Jurkat, Clone E6-1 (cell line): Measurements from ENCODE around the gene NOP58.
"Not testable (repeated sequence)": the region's sequence is repeated elsewhere in the genome, so short reads cannot be mapped to it uniquely, and the experiment has no call there.

Experiments
- DNase-seq: peaks from one replicate; pipeline ENCODE4 v3.0.0-alpha.2; 2011; ENCODE audit warnings: low read depth, low spot score
- H3K4me3 ChIP-seq: 2 replicates; pipeline ENCODE4 v1.5.1; 2011; ENCODE audit warnings: mild to moderate bottlenecking, low read length, control low read depth, moderate library complexity

NOP58 gene

DNA sequence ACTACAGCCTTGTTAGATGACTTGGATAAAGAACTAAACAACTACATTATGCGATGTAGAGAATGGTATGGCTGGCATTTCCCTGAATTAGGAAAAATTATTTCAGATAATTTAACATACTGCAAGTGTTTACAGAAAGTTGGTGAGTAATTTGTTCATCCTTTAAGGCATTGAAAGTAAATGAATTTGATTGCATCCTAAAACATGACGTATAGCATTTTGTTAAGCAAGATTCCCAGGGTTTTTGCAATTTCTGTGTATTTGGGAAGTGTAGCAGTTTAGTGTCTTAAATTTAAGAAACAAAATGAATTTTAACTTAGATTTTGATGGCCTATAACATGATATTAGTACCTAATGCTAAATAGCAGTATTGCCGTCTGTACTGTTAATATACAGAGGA lies 24.8 kb downstream of the NOP58 start:
- H3K4me3 ChIP-seq, result no peak overlapping the region
- DNase-seq, result no peak

DNA sequence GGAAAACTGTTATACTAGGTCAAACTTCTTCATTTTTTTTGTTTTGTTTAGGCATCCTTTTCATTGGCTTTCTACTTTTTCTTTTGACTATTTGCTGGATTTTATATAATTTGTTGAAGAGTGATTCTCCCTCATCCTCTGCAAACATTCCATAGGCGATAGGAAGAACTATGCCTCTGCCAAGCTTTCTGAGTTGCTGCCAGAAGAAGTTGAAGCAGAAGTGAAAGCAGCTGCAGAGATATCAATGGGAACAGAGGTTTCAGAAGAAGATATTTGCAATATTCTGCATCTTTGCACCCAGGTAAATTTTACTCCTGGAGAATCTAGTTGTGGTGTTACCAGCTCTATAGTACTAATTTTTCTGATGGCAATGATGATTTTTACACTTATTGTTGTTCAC lies 25.4 kb downstream of the NOP58 start:
- no peak overlapping the region for H3K4me3 ChIP-seq
- DNase-seq, result no peak

DNA sequence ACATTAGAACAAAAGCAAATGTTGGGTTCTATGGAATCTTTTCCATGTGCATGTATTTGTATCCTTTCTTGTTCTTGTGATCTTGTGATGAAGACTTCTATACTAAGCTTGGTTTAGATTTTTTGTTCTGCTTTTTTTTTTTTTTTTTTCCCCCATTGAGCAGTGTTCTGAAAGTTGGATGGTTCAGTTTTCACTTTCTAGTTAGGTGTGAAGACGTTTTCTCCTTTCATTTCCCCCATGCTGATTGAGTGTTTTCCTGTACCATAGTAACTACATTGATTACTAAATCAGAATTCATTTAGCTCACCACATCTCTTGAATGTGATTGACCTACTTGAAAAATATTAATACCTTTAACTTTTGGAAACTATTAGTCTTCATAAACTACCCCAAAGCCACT lies 34.1 kb downstream of the NOP58 start:
- H3K4me3 ChIP-seq, result no peak overlapping the region
- no peak for DNase-seq

DNA sequence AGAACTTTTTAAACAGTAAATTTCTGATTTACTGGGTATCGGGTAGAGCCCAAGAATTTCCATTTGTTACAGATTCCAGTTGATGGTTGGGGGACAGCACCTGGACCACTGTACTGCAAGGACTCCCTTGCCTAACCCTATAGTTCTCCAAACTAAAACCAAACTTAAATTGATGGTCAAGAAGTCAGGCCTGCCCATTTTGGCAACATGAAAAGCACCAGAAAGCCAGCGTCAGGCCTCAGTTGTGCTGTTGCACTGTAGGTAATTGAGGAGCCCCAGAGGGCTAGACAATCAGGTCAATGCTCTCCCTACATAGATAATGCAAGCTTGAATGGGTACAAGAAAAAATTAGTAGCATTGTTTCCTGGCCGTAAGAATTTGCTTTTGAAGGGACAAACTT lies 40.5 kb downstream of the NOP58 start:
- DNase-seq, result no peak
- no peak overlapping the region for H3K4me3 ChIP-seq

DNA sequence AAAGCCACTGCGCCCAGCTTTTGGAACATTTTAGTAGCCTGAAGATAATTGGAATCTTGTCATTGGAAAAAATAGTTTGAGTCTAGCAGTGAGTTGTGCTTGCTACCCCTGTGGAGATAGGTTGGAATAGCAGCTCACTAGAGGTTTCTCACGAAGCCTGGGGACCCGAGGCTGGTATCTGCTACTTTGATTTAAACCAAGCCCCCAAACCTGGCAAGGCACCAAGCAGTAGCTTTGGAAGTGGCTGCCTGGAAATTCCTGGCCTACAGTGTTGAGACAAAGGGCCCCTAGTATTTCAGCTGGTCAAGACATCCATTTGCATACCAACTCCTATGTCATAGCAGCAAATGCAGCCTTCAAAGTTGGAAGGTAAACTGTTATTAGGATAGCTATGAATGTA lies 42.1 kb downstream of the NOP58 start:
- H3K4me3 ChIP-seq, result no peak overlapping the region
- DNase-seq, result no peak

DNA sequence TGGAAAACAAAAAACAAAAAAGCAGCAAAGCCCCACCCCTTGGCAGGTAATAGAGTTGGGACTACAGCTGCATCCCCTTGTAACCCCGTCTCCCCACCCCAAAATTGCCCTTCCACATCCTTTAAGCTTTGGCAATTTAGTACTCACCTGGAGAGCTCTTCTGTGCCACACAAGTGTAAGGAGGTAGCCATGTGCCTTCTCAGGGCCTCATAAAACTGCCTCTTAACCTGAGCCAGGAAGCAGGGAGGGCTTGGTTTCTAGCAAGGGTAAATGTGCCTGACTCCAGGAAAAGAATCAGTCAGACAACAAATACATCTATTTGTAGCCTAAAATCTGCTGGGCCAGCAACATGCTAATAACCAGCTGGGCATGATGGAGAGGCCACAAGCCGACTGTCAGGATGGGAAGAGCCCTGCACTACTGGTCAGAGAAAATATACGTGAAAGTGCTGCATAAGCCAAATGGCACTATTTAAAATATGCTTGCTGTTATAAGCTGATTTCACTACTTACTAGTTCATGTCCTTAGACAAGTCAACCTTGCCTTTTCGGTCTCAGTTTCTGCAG lies 46.3 kb downstream of the NOP58 start:
- no peak overlapping the region for H3K4me3 ChIP-seq
- no peak for DNase-seq

DNA sequence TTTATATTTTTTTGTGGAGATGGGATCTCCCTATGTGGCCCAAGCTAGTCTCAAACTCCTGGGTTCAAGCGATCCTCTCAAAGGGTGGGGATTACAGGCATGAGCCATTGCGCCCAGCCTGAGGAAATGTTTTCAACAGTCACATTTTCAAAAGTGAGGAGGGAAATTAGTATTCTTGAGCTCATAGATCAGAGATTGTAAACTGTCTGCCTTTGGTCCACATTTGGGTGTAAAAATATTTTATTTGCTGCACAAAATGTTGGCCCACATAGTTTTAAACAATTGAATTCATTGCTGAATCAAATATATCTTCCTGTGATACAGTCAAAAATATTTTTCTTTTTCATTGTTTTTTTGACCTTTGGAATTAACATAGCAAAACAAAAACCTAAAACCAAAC lies 48.6 kb downstream of the NOP58 start:
- DNase-seq, result no peak
- H3K4me3 ChIP-seq, result no peak overlapping the region

DNA sequence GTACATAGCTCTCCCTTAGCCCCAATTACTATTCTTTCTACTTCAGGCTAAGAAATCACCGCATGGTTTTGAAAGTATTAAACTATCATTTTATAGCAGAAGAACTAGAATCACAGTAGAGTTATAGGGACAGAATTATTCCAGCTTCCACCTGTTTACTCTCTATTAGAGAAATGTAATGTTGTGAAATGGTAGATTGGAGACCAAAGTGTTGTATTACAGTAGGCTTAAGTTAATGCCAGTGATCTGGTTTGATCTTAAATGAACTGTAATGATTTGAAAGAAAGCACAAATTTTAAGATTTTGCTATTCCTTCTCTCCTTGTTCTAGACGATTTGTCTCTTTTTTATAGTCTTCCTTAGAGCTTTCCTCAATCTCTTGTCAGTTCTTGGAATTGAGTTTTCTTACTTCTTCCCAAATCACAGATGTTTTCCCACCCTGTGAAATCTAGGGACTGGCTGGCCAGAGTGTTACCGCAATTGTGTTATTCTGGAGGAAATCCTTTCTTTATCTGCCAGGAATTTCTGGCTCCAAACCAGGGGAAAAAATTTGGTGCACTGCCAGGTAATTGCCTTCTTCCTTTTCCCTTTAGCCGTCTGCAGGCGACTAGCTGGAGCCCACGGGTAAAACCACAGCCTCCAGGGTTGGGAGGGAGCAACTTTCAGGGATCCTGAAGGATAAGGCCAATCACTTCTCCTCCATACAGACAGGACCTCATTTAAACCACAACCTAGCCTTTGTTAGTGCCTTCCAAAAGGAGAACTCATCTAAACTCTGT lies 51.7 kb downstream of the NOP58 start:
- DNase-seq, result no peak
- H3K4me3 ChIP-seq, result no peak overlapping the region

DNA sequence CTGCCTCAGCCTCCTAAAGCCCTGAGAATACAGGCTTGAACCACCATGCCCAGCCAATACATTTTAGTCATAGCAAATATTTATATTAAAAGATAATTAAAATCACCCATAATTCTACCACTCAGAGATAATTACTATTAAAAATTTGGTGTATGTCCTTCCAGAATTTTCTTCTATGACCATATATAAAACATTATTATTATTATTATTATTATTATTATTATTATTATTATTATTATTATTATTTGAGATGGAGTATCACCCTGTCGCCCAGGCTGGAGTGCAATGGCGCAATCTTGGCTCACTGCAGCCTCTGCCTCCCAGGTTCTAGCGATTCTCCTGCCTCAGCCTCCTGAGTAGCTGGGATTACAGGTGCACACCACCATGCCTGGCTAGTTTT lies 54.8 kb downstream of the NOP58 start:
- not testable (repeated sequence) for H3K4me3 ChIP-seq, DNase-seq

DNA sequence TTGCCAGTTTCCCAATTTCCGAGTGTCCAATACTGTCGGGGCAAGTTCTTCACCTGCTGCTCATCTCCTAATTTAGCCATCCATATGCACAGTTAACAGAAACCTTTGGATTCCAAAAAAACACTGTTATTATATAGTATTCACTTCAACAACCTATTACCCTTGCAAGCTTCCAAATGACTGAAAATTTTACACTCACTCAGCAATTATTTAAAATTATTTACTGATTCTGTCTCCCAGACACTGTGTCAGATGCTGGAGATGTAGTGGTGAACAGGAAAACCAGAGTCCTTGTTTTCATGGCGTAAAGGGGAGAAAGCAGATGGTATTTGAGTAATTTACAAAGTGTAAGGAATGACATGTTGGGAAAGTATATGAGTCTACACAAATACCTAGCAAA lies 56.9 kb downstream of the NOP58 start:
- no peak overlapping the region for H3K4me3 ChIP-seq

DNA sequence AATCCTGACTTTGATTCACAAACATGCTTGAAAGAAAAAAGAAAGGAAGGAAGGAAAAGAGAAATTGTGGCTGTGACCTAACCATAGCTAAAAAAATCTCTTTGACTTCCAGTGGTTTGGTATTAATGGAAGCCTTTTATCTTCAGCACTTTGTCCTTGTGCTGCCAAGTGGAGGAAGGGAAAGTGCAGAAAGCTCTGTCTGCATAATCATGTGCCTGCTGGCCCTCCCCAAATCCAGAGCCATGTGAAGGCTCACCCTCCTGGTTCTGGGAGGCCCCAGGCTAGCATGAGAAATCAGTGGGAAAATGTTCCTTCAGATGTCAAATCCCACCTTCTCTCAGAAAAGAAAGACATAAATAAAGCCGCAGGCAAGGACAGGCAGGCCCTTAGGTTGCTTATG lies 62.3 kb downstream of the NOP58 start:
- no peak overlapping the region for H3K4me3 ChIP-seq
- no peak for DNase-seq

More for the DNA sequence above, 56.9 kb downstream of the NOP58 start:
- no peak for DNase-seq

DNA sequence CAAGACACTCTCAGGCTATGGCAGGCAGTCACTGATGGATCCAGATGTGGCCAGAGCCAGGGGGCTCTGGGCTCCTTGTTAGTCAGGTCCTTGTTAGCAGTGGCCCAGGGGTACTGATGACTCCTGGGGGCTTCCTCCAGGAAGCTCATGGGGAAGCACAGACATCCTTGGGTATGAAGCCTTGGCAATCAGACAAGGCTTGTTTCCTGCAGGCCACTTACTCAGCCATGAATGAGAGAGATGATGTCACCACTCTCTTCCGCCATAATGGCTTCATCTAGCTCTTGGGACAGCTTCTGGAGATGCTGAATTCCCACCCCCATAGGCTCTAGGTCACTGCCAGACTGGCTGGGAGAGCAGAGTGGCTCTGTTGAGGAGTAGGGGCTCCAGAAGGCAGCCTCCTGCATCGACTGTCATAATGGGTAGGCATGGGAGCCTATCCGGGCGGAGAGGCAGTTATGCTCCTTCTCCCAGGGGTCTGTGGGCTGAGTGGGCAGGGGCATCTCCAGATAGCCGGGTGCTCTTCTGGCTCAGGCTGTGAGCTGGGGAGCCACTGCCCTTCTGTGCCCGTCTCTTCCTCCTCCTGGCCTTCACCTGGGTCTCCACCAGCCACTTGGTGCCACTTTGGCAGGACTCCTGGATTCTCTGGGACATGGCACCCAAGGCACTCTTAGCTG lies 70.4 kb downstream of the NOP58 start:
- no peak for DNase-seq

DNA sequence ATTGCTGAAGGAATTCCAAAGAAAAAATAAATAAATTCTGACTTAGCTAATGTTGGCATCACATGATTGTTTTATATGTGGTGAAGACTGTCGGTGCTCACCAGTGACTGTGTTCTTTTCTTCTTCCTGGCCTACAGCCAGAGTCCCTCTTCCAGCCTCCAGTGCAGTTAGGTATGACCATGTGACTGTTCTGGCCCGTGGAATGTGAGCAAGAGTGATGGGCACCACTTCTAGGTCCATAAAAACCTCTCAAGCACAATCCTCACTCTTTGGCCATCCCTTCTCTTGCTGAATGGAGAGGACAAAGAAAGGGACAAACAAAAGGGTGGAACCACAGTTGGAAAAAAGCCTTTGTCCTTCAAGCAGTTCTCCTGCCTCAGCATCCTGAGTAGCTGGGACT lies 71.6 kb downstream of the NOP58 start:
- H3K4me3 ChIP-seq, result no peak overlapping the region
- no peak for DNase-seq

More for the DNA sequence above, 70.4 kb downstream of the NOP58 start:
- H3K4me3 ChIP-seq, result no peak overlapping the region

DNA sequence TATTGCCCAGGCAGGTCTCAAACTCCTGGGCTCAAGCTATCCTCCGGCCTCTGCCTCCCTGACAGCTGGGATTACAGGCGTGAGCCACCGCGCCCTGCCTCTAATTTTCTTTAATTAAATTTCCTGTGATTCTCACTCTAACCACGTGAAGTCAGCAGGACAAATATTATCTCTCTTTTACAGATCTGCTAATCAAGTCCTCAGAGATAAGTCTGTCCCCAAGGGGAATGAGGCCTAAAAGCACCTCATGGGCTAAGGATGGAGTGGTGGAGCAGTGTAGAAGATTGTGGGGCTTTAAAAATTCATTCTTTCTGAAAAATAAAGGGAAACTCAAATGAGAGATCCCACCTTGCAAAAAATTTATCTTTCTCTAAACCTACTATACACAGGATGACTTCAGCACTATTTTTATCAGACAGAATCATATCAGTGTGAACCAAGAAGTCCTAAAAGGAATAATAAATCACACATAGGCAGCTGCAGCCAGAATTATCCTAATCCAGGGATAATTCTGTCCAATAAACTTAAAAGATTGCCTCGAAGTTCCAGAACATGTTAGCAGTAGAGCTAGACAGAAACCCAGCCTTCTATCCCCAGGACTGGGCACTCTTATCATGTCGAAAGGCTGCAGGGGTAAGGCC lies 72.3 kb downstream of the NOP58 start:
- no peak overlapping the region for H3K4me3 ChIP-seq
- no peak for DNase-seq

DNA sequence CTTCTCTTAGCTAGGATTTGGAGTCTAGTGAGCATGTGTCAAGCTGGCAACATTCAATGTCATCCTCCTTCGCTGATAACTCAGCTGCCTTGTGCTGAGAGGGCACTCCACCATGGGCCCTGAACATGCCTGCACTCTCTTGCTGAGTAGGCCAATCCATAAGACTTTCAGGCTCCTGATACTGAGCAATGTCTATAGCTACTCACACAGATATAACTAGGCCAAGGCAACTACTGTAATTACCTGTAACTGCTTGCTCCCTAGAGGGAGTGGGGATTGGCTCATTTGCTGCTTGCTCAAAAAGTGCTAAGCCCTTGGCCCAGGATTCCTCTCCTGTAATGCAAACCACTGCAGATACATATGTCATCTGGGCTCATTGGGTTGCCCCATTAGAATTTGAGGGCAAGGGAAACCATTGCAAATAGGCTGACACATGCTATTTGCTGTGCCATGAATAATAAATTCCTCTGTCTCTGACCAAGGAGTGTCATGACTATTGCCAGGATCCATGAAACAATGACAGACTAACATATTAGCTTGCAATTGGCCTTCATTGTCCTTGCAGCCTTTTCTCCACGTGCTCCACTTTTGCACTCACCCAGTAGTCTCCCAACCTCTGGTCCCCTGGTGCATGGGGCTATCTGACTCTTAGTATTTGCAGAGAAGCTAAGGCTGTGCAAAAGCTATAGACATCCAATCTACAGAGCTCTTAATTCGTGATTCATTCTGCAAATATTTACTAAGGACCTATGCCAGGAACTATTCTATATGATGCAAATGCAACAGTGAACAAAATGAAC lies 73.7 kb downstream of the NOP58 start:
- no peak for DNase-seq
- H3K4me3 ChIP-seq, result no peak overlapping the region

DNA sequence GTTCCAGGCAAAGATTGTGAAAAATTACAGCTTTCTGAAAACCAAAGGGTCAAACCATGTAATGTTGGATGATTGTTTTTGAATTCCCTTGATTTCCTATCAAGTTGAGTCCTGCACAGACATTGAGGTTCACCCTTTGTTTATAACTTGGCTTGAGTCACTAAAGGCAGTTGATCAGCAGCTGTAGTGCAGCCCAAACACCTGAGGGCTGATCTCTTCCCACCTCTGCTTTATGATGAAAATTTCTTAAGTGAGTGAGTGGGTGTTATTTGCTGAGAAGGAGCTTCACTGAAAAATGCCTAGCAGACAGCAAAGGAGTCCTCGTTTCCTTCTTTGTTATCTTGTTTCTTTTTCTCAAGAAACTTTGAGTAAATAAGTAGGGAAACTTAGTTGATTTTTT lies 78.6 kb downstream of the NOP58 start:
- DNase-seq, result no peak
- H3K4me3 ChIP-seq, result no peak overlapping the region

DNA sequence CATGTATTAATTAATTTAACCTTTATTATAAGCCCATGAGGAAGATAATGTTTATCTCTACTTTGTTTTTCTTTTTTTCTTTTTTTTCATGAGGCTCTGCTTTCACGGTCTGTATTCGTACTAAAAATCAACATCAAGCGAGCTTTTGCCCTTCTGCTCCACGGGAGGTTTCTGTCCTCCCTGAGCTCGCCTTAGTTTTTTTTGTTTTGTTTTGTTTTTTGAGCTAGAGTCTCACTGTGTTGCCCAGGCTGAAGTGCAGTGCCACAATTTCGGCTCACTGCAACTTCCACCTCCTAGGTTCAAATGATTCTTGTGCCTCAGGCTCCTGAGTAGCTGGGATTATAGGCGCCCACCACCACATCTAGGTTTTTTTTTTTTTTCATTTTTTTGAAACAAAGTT lies 80.6 kb downstream of the NOP58 start:
- H3K4me3 ChIP-seq, result no peak overlapping the region
- DNase-seq, result no peak
